Astrocyte (in vitro differentiated cells and primary cell): Measurements from ENCODE around the gene LRRFIP1. TPM values are rescaled to one million over a fixed set of nuclear protein-coding genes. Genes with fewer than 3 reads are reported as not detected.
A peak's percentile ranks its signal among the peaks of the same experiment; 100 is the strongest.

Experiments
- DNase-seq: peaks from one replicate; pipeline ENCODE4 v3.0.0-alpha.2; 2010; ENCODE audit warnings: low read depth
- FAIRE-seq: peaks from 2 replicates; lab custom pipeline; 2011; peaks lifted over from hg19 to GRCh38; lab: Jason Lieb, UNC
- H2AFZ ChIP-seq: 2 replicates; pipeline ENCODE4 v1.6.0; 2012; ENCODE audit warnings: low read depth, low read length, inconsistent platforms
- H3K27ac ChIP-seq: 2 replicates; pipeline ENCODE4 v1.5.1; 2011; ENCODE audit warnings: low read depth, low read length, inconsistent platforms
- H3K27me3 ChIP-seq: 2 replicates; pipeline ENCODE4 v1.6.0; 2011; ENCODE audit warnings: low read length, inconsistent platforms; ENCODE audit not compliant: insufficient read depth
- H3K36me3 ChIP-seq: 2 replicates; pipeline ENCODE4 v1.5.1; 2011; ENCODE audit warnings: low read length, inconsistent platforms; ENCODE audit not compliant: insufficient read depth
- H3K4me1 ChIP-seq: 2 replicates; pipeline ENCODE4 v1.5.1; 2011; ENCODE audit warnings: low read length, inconsistent platforms; ENCODE audit not compliant: insufficient read depth
- H3K4me2 ChIP-seq: 2 replicates; pipeline ENCODE4 v1.6.0; 2012; ENCODE audit warnings: low read length, inconsistent platforms
- H3K4me3 ChIP-seq: 2 replicates; pipeline ENCODE4 v1.5.1; 2011; ENCODE audit warnings: low read depth, mild to moderate bottlenecking, low read length, inconsistent platforms; ENCODE audit not compliant: insufficient read depth
- H3K79me2 ChIP-seq: 2 replicates; pipeline ENCODE4 v1.6.0; 2012; ENCODE audit warnings: mild to moderate bottlenecking, low read length, inconsistent platforms; ENCODE audit not compliant: insufficient read depth
- H3K9ac ChIP-seq: 2 replicates; pipeline ENCODE4 v1.6.0; 2012; ENCODE audit warnings: mild to moderate bottlenecking, low read length, inconsistent platforms
- H3K9me3 ChIP-seq: 2 replicates; pipeline ENCODE4 v1.5.1; 2012; ENCODE audit warnings: low read depth, mild to moderate bottlenecking, low read length, inconsistent platforms; ENCODE audit not compliant: insufficient read depth
- H4K20me1 ChIP-seq: 2 replicates; pipeline ENCODE4 v1.6.0; 2012; ENCODE audit warnings: low read length, inconsistent platforms; ENCODE audit not compliant: insufficient read depth
- H3K27ac Mint-ChIP-seq: one replicate; pipeline ENCODE4 v1.8.0; 2021; ENCODE audit warnings: mild to moderate bottlenecking, mixed read lengths; ENCODE audit not compliant: unreplicated experiment
- H3K27me3 Mint-ChIP-seq: one replicate; pipeline ENCODE4 v1.8.0; 2021; ENCODE audit warnings: low read depth, mixed read lengths; ENCODE audit not compliant: unreplicated experiment
- H3K36me3 Mint-ChIP-seq: one replicate; pipeline ENCODE4 v1.8.0; 2021; ENCODE audit warnings: low read depth, mixed read lengths; ENCODE audit not compliant: unreplicated experiment
- H3K4me1 Mint-ChIP-seq: one replicate; pipeline ENCODE4 v1.8.0; 2021; ENCODE audit warnings: low read depth, mixed read lengths; ENCODE audit not compliant: unreplicated experiment
- H3K4me3 Mint-ChIP-seq: one replicate; pipeline ENCODE4 v1.8.0; 2021; ENCODE audit warnings: mild to moderate bottlenecking, moderate library complexity, mixed read lengths; ENCODE audit not compliant: unreplicated experiment
- H3K9me3 Mint-ChIP-seq: one replicate; pipeline ENCODE4 v1.8.0; 2021; ENCODE audit warnings: mild to moderate bottlenecking, mixed read lengths; ENCODE audit not compliant: unreplicated experiment
- EZH2 ChIP-seq: IDR thresholded peaks from 2 replicates; pipeline ENCODE4 v1.6.1; 2012; ENCODE audit warnings: mild to moderate bottlenecking, low read length, inconsistent platforms; ENCODE audit not compliant: insufficient read depth
- total RNA-seq: library from RNA; stranded (reverse); gene quantifications from 2 replicates; pipeline ENCODE4 v1.2.1, GENCODE V29; 2021
- TF ChIP-seq, protein P1 (sequence below): IDR thresholded peaks from 2 replicates; pipeline ENCODE4 v1.5.1; 2011; ENCODE audit warnings: low read depth, mild to moderate bottlenecking, inconsistent platforms, low read length, moderate library complexity; ENCODE audit not compliant: insufficient read depth

LRRFIP1 gene
- total RNA-seq, 1 donor from 2014 or later: 83.3 TPM

DNA sequence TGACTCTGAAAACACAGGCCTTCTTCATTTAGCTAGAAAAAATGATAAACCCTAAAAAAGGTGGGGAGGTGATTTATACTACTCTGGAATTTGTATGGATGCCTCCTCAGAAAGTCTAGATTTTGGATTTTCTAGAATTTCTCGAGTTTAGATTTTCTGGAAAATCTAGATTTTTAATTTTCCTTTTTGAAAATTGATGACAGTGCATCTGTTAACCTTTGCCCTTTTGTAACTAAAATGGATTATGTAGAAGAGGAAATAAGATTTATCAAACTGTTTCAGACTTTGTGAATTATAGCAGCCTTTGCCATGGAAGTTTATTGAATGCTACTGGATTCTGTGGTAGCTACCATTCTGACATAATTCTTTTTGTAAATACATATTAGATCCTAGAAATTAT is 95.6 kb downstream of the LRRFIP1 start:
- Histone ChIP-seq H3K4me2 (no peak overlapping the region), H3K27me3 (no peaks in the 10 kb centered on the region), H3K36me3 (peaks cover 11% of the 10 kb centered on the region), H3K9me3 (no peaks in the 10 kb centered on the region), H2AFZ (no peak overlapping the region), H4K20me1 (peaks cover 21% of the 10 kb centered on the region), H3K79me2 (peaks cover 84% of the 10 kb centered on the region), H3K9ac (no peak overlapping the region), H3K27ac (no peak overlapping the region), H3K4me1 (peaks cover 45% of the 10 kb centered on the region), H3K4me3 (no peak overlapping the region)
- H3K27ac Mint-ChIP-seq: no peak overlapping the region
- no peaks in the 10 kb centered on the region for H3K27me3 Mint-ChIP-seq
- no peak for TF ChIP-seq EZH2
- TF ChIP-seq, protein P1, sequence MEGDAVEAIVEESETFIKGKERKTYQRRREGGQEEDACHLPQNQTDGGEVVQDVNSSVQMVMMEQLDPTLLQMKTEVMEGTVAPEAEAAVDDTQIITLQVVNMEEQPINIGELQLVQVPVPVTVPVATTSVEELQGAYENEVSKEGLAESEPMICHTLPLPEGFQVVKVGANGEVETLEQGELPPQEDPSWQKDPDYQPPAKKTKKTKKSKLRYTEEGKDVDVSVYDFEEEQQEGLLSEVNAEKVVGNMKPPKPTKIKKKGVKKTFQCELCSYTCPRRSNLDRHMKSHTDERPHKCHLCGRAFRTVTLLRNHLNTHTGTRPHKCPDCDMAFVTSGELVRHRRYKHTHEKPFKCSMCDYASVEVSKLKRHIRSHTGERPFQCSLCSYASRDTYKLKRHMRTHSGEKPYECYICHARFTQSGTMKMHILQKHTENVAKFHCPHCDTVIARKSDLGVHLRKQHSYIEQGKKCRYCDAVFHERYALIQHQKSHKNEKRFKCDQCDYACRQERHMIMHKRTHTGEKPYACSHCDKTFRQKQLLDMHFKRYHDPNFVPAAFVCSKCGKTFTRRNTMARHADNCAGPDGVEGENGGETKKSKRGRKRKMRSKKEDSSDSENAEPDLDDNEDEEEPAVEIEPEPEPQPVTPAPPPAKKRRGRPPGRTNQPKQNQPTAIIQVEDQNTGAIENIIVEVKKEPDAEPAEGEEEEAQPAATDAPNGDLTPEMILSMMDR: no peak
- H3K9me3 Mint-ChIP-seq: no peaks in the 10 kb centered on the region
- FAIRE-seq (no peak), DNase-seq (no peak)
- H3K4me1 Mint-ChIP-seq: peaks cover 48% of the 10 kb centered on the region
- H3K4me3 Mint-ChIP-seq: no peak overlapping the region
- peaks cover 16% of the 10 kb centered on the region for H3K36me3 Mint-ChIP-seq

DNA sequence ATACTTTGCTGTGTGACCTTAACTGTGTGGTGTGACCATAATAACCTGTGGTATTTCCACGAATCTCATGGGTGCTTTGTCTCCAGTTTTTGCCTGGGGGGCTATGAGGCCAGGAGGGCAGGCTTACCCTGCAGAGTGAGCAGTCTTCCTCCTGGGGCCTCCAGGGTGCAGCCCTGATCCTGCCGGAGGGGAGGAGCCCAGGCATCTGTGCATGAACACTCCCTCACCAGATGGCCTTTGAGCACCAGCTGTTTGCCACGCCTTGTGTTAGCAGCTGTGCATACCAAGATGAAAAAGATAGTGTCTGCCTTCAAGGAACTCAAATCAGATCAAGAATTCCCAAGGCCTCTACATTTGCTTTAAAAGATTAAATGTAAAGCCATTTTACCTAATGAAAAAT is 96.2 kb downstream of the LRRFIP1 start:
- no peak overlapping the region for H3K4me2 ChIP-seq
- peaks cover 84% of the 10 kb centered on the region for H3K79me2 ChIP-seq
- H4K20me1 ChIP-seq: peaks cover 15% of the 10 kb centered on the region
- peak; percentile 50 for DNase-seq
- H3K4me3 ChIP-seq: no peak overlapping the region
- H3K36me3 ChIP-seq: peaks cover 11% of the 10 kb centered on the region
- H3K4me3 Mint-ChIP-seq: no peak overlapping the region
- peaks cover 43% of the 10 kb centered on the region for H3K4me1 ChIP-seq
- no peaks in the 10 kb centered on the region for H3K27me3 Mint-ChIP-seq
- no peaks in the 10 kb centered on the region for H3K9me3 ChIP-seq
- no peaks in the 10 kb centered on the region for H3K27me3 ChIP-seq
- no peak overlapping the region for H3K27ac ChIP-seq
- no peak for TF ChIP-seq EZH2
- TF ChIP-seq, protein P1: no peak
- peaks cover 13% of the 10 kb centered on the region for H3K36me3 Mint-ChIP-seq
- FAIRE-seq: no peak
- peak overlapping the region; percentile 43 for H3K27ac Mint-ChIP-seq
- no peak overlapping the region for H2AFZ ChIP-seq
- no peaks in the 10 kb centered on the region for H3K9me3 Mint-ChIP-seq
- peaks cover 48% of the 10 kb centered on the region for H3K4me1 Mint-ChIP-seq
- H3K9ac ChIP-seq: no peak overlapping the region

DNA sequence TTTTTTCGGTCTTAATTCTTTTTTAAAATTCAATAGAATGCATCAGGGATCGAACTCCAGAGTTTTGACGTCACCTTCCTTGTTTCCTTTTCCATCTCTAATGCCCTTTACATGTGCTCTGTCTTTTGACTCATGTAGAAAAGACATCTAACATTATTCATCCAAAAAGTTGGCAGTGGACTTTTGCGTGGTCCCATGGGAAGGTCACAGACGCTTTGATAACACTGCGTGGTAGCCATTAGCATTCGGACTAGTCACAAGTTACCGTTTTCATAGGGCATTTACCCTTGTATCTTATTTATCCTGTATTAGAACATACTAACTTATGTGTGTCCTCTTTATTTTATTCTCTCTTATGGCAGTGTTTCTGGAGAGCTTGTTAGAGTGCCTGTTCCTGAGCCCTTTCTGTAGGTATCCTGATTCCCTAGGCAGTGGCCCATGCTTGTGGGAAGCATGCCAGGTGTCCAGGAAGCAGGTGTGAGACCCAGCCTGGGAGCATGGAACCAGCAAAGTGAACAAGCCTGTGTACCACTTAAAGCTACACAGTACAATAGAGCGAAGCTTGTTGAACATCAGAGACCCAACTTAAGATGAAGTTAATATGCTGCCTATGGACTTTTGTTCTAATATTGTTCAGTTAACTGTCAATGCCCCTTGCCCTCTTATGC is 97.6 kb downstream of the LRRFIP1 start:
- Histone ChIP-seq H3K4me2 (no peak overlapping the region), H3K9ac (no peak overlapping the region), H3K36me3 (peaks cover 11% of the 10 kb centered on the region), H3K4me1 (peaks cover 36% of the 10 kb centered on the region), H3K27ac (no peak overlapping the region), H3K27me3 (no peaks in the 10 kb centered on the region), H3K9me3 (no peaks in the 10 kb centered on the region), H3K4me3 (no peak overlapping the region), H2AFZ (no peak overlapping the region), H3K79me2 (peaks cover 82% of the 10 kb centered on the region), H4K20me1 (peaks cover 22% of the 10 kb centered on the region)
- FAIRE-seq: no peak
- Mint-ChIP-seq H3K4me1 (peaks cover 48% of the 10 kb centered on the region), H3K27me3 (no peaks in the 10 kb centered on the region), H3K9me3 (no peaks in the 10 kb centered on the region), H3K4me3 (no peak overlapping the region), H3K36me3 (peaks cover 17% of the 10 kb centered on the region), H3K27ac (peak overlapping the region; percentile 38)
- no peak for TF ChIP-seq EZH2
- TF ChIP-seq, protein P1: no peak
- DNase-seq: no peak
